OCI-LY3 (cell line): ENCODE data around the gene KIAA0513.

Experiments used
- H2AFZ ChIP-seq: fragments of 200-600, 300-600 bp; shearing (Covaris generic); 2 replicates; pipeline ENCODE4 v1.6.0; 2014; ENCODE audit warnings: antibody characterized with exemption, low read depth, low read length
- H3K27ac ChIP-seq: fragments of 200-600, 300-600 bp; sonication (generic); 2 replicates; pipeline ENCODE4 v1.5.1; 2014; ENCODE audit warnings: mild to moderate bottlenecking, low read length, moderate library complexity, mixed read lengths
- H3K27me3 ChIP-seq: fragments of 200-600, 300-600 bp; sonication (generic); 2 replicates; pipeline ENCODE4 v1.6.1; 2014; ENCODE audit warnings: low read depth, low read length, mixed read lengths
- H3K36me3 ChIP-seq: fragments of 200-600, 300-600 bp; sonication (generic); replicated peaks from 2 replicates; pipeline ENCODE3; 2014; ENCODE audit warnings: low read depth, low read length, mixed read lengths
- H3K4me1 ChIP-seq: fragments of 300-600, 200-600 bp; sonication (generic); 2 replicates; pipeline ENCODE4 v1.6.1; 2014; ENCODE audit warnings: low read length, mixed read lengths
- H3K4me2 ChIP-seq: fragments of 200-600, 300-600 bp; sonication (generic); 2 replicates; pipeline ENCODE4 v1.6.1; 2014; ENCODE audit warnings: low read length, mixed read lengths
- H3K4me3 ChIP-seq: fragments of 300-600, 200-600 bp; sonication (generic); 2 replicates; pipeline ENCODE4 v1.5.1; 2014; ENCODE audit warnings: antibody characterized with exemption, mild to moderate bottlenecking, low read length, moderate library complexity
- H3K79me2 ChIP-seq: fragments of 300-600, 200-600 bp; shearing (Covaris generic); 2 replicates; pipeline ENCODE4 v1.6.1; 2014; ENCODE audit warnings: mild to moderate bottlenecking, low read length, mixed read lengths
- H3K9ac ChIP-seq: fragments of 300-600, 200-600 bp; shearing (Covaris generic); 2 replicates; pipeline ENCODE4 v1.6.0; 2014; ENCODE audit warnings: mild to moderate bottlenecking, low read length, moderate library complexity
- H3K9me3 ChIP-seq: fragments of 200-600, 300-600 bp; shearing (Covaris generic); 2 replicates; pipeline ENCODE4 v1.6.1; 2014; ENCODE audit warnings: low read length, mixed read lengths; ENCODE audit not compliant: insufficient read depth
- H4K20me1 ChIP-seq: fragments of 200-600, 300-600 bp; sonication (generic); 2 replicates; pipeline ENCODE4 v1.6.1; 2016; ENCODE audit warnings: low read length, mixed read lengths; ENCODE audit not compliant: insufficient read depth
- EZH2phosphoT487 ChIP-seq: fragments of 200-600 bp; shearing (Covaris generic); IDR thresholded peaks from 2 replicates; pipeline ENCODE4 v1.6.1; 2018; ENCODE audit warnings: antibody characterized with exemption, mixed run types, low read depth
- TF ChIP-seq, protein P1 (sequence below): fragments of 200-600, 300-600 bp; sonication (generic); IDR thresholded peaks from 2 replicates; pipeline ENCODE4 v1.5.1; 2014; ENCODE audit warnings: antibody characterized with exemption, low read length, low read depth

KIAA0513 gene

DNA sequence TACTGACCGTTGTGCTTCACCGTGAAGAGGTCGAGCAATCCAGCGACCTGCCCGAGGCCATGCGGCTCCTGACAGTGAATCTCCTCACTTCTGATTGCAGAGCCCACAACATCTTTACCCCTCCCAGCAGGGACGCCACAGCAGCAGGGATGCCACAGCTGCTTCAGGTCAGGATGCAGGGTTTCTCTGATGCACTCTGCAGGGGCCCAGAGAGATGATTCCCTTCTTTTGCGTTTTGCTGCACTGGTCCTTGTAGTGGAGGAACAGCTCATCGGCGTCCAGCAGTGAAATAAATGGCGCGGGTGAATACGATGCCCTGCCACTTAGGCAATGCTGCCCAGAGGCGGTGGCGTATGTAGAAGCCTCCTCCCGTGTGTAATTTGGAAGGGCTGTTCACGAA is 5.6 kb downstream of the KIAA0513 start:
- Histone ChIP-seq H3K79me2 (no peaks in the 10 kb centered on the region), H2AFZ (no peak overlapping the region), H3K36me3 (no peaks in the 10 kb centered on the region), H3K27me3 (peaks cover 33% of the 10 kb centered on the region), H3K9me3 (no peaks in the 10 kb centered on the region), H3K4me2 (no peak overlapping the region), H3K4me1 (peaks cover 16% of the 10 kb centered on the region), H4K20me1 (no peaks in the 10 kb centered on the region), H3K4me3 (no peak overlapping the region), H3K27ac (no peak overlapping the region), H3K9ac (no peak overlapping the region)
- no peak for TF ChIP-seq EZH2phosphoT487
- TF ChIP-seq, protein P1, sequence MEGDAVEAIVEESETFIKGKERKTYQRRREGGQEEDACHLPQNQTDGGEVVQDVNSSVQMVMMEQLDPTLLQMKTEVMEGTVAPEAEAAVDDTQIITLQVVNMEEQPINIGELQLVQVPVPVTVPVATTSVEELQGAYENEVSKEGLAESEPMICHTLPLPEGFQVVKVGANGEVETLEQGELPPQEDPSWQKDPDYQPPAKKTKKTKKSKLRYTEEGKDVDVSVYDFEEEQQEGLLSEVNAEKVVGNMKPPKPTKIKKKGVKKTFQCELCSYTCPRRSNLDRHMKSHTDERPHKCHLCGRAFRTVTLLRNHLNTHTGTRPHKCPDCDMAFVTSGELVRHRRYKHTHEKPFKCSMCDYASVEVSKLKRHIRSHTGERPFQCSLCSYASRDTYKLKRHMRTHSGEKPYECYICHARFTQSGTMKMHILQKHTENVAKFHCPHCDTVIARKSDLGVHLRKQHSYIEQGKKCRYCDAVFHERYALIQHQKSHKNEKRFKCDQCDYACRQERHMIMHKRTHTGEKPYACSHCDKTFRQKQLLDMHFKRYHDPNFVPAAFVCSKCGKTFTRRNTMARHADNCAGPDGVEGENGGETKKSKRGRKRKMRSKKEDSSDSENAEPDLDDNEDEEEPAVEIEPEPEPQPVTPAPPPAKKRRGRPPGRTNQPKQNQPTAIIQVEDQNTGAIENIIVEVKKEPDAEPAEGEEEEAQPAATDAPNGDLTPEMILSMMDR = no peak

GRCh38 chr16:85034591-85035433 is 7.2 kb downstream of the KIAA0513 start:
- Histone ChIP-seq H3K36me3 (no peaks in the 10 kb centered on the region), H3K4me1 (no peaks in the 10 kb centered on the region), H3K27me3 (peaks cover 17% of the 10 kb centered on the region), H3K9ac (no peak overlapping the region), H4K20me1 (no peaks in the 10 kb centered on the region), H3K79me2 (no peaks in the 10 kb centered on the region), H3K4me2 (no peak overlapping the region), H3K27ac (no peak overlapping the region), H3K4me3 (no peak overlapping the region), H2AFZ (no peak overlapping the region), H3K9me3 (no peaks in the 10 kb centered on the region)
- TF ChIP-seq EZH2phosphoT487 = no peak
- TF ChIP-seq, protein P1 = no peak

DNA sequence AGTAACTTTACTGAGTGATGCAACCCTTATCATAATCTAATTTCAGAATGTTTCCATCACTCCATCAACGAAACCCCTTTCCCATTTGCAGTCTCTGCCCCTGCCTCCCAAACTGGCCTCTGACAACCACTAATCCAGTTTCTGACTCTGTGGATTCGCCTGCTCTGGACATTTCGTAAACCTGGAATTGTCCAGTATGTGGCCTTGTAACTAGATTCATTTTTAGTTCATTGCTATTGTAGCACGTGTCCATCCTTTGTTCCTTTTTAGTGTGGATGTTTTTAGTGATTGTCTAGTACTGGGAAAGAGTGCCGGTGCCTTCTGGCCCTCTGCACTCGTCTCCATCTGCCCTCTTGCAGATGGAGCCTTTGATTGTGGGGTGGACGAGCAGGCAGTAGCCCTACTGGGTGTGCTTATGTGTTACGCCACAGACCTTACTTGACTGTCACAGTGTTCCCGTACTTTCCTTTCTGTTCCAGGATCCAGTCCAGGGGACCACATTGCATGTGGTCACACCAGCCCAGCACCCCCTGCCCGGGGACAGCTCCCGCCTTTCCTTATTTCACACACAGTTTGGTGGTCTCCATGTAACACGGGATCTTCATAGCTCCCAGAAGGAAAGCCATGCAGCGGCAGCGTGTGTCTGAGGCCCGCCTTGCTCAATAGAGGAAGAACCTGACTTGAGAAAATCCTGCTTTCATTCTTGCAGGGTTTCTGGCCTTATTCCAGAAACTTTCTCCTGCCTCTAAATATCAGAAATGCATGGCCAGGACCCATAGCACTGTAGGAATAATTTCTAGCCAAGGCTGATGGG is 8.8 kb downstream of the KIAA0513 start:
- no peaks in the 10 kb centered on the region for H3K4me1 ChIP-seq
- no peaks in the 10 kb centered on the region for H3K79me2 ChIP-seq
- no peak overlapping the region for H2AFZ ChIP-seq
- no peaks in the 10 kb centered on the region for H3K36me3 ChIP-seq
- no peak overlapping the region for H3K27ac ChIP-seq
- TF ChIP-seq, protein P1 = no peak
- TF ChIP-seq EZH2phosphoT487 = no peak
- H3K27me3 ChIP-seq = 0 out of 2 replicates have a peak, but pooled peaks cover 17% of the 10 kb centered on the region
- H3K4me2 ChIP-seq = no peak overlapping the region
- H3K4me3 ChIP-seq = no peak overlapping the region
- H3K9ac ChIP-seq = no peak overlapping the region
- no peaks in the 10 kb centered on the region for H4K20me1 ChIP-seq
- H3K9me3 ChIP-seq = no peaks in the 10 kb centered on the region

DNA sequence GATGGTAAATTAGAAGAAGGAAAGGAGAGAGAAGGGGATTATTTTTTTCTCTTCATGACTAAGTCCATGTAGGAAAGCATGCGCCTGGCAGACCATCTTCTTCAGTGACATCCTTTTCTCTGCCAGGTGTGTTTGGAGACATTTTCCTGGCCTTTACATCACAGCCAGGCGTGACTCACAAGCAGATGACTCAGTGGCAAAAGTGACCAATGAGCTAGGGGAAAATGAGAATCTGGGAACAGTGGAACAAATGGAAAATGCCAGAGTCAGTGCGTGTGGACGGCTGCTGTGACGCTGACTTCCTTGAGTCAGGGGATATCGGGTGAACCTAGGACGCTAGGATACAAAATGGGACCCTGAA is 9.4 kb downstream of the KIAA0513 start:
- no peak overlapping the region for H3K4me3 ChIP-seq

More for the DNA sequence above, 9.4 kb downstream of the KIAA0513 start:
- H3K9ac ChIP-seq = no peak overlapping the region
- no peaks in the 10 kb centered on the region for H3K9me3 ChIP-seq
- no peak for TF ChIP-seq EZH2phosphoT487
- TF ChIP-seq, protein P1 = no peak
- no peak overlapping the region for H2AFZ ChIP-seq
- no peaks in the 10 kb centered on the region for H3K4me1 ChIP-seq
- H4K20me1 ChIP-seq = no peaks in the 10 kb centered on the region
- no peak overlapping the region for H3K27ac ChIP-seq
- no peaks in the 10 kb centered on the region for H3K79me2 ChIP-seq
- 0 out of 2 replicates have a peak, but pooled peaks cover 19% of the 10 kb centered on the region for H3K27me3 ChIP-seq
- no peaks in the 10 kb centered on the region for H3K36me3 ChIP-seq
- no peak overlapping the region for H3K4me2 ChIP-seq
